Ishikawa (cell line): ENCODE data around the gene CADM1.

Experiments
- CEBPB ChIP-seq: IDR thresholded peaks from 2 replicates; pipeline ENCODE4 v1.6.1; 2012
- TAF1 ChIP-seq: IDR thresholded peaks from 2 replicates; pipeline ENCODE4 v1.6.1; 2012; ENCODE audit warnings: low read depth, mild to moderate bottlenecking
- ZBTB7A ChIP-seq: IDR thresholded peaks from 2 replicates; pipeline ENCODE4 v1.6.1; 2012; ENCODE audit warnings: low read depth

DNA sequence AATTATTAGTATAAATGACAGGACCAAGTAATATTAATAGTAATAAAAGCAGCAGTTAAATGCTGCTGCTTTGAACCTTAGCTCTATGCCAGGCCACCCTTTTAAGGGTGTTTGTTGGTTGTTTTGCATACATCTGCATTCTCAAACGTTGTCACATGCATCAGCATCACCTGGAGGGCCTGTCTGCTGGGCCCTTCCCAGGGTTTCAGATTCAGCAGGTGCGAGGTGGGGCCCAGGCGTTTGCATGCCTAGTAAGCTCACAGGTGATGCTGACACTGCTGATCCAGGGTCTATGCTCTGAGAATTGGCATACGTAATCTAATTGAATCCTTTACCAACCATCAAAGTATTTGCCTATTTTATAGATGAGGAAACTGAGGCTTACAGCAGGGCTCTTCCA, 246.5 kb downstream of the CADM1 start:
- TF ChIP-seq TAF1 (no peak), ZBTB7A (no peak), CEBPB (no peak)
